ENCODE measurements around the gene GAK. TPM values are rescaled to one million over a fixed set of nuclear protein-coding genes. Genes with fewer than 3 reads are reported as not detected.

Gene GAK
- total RNA-seq, result 50.5 and 71.3 TPM in 2 replicates

DNA sequence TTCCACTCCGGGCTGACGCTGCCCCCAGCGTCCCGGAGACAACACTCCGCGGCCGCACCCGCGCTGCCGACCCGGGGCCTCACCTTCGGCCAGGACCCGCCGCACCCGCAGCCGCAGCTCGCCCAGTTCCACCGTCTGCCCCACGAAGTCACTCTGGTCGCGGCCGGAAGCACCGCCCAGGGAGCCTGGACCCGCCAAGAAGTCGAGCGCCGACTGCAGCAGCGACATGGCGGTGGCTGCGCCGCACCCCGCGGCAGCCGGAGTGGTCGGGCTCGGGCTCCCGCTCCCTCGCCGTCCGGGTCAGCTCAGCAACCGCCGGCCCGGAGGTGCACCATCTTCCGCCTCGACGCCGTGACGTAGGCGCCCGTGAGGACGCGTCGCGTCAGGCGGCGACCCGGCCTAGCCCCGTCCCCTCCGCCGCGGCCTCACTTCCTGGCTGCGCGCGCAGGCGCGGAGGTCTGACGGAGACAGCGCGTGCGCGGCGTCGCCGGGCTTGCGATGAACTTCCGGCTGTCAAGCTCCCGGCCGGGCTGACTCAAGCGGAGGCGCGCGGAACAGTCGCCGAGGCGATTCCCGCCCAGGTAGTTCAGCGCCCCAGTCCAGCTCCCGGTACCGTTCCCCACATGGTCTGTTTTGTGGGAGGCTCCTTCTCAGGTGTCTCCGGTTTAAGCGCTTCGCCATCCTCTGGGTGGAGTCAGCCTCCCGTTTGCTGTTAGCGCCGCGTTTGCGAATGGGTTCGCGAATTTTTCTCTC lies at the start of gene GAK, which contains the start of gene TMEM175:
TSS of gene GAK (minus strand) at position 357 of the 753 bp plus-strand sequence. CDS start at position 228, 129 bp downstream.
TSS of gene TMEM175 (plus strand) at position 501 of the 753 bp plus-strand sequence. CDS start 15,280 bp downstream, outside the sequence.

DNA sequence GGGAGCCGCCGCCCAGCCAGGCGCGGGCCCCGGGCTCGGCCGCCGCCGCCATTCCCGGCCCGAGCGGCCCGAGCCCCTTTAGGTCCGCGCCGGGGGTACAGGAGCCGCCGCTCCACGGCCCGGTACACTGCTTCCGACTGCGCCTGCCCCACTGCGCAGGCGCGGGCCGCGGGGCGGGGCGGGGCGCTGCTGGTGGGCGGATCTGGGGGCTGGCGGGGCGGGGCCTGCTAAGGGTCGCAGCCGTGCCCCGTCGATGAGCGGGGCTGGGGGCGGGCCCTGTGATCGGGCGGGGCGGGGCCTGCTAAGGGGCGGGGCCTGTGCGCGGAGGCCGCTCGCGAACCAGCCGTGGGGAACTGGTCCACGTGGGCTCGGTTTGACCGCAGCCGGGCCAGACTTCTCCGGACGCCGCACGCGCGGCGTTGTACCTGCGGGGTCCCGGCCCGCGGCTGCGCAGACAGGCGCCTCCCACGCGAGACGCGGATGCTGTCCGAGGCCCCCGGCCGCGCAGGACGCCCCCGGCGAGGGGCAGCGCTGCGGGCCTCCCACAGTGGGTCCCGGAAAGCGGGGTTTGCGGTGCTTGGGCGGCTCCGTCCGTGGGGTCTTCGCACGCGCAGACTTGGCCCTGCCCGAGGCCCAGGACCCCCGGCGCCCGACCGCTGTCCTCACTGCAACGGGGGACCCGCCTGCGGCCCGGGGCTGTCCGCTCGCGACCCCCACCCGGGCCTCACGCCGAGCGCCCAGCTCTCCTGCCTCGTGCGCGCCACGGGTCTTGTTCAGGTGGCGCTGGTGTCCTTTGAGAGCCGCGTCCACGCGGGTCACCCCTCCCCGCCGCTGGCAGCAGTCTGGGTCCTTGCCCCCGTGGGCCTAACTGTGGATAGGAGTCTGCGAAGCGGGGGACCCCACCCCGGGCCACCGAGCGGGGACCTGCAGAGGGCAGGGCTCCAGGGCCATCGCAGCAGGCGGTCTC lies 41.6 kb upstream of the GAK start, which contains the start of gene DGKQ:
TSS of gene DGKQ (minus strand) at position 139 of the 967 bp plus-strand sequence. CDS start at position 52, 87 bp downstream.

DNA sequence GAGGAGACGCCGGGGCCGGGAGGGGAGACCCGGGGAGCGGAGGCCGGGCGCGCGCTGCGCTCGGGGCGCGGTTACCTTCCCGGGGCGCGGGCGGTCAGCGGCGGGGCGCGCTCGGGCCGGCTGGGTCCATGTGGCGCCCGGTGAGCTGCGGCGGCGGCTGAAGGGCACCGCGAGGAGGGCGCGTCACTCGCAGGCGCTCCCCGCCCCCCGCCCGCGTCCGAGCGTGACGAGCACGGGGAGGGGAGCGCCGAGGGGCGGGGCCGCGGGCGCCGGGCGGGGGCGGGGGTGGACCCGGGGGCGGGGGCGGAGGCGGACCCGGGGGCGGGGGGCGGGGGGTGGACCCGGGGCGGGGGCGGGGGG lies 106.2 kb downstream of the GAK start, which contains the start of gene CPLX1:
TSS of gene CPLX1 (minus strand) at position 159 of the 360 bp plus-strand sequence. CDS start 1,607 bp downstream, outside the sequence.

Other genes starting within 250 kb of the GAK start
- gene SLC49A3, start 243.2 kb downstream of the GAK start, total RNA-seq, result 0.21 and 0.96 TPM in 2 replicates
- gene PCGF3, start 226.5 kb downstream of the GAK start, total RNA-seq, result 37.5 and 57.4 TPM in 2 replicates
- not detected in 2 replicates for gene CPLX1, start 106.2 kb downstream of the GAK start, total RNA-seq
- 3.8 and 7.0 TPM in 2 replicates for gene TMEM175, start 144 bp upstream of the GAK start, total RNA-seq
- 27.9 and 32.8 TPM in 2 replicates for gene DGKQ, start 41.3 kb upstream of the GAK start, total RNA-seq
- gene IDUA, start 54.7 kb upstream of the GAK start, total RNA-seq, result 3.8 and 7.7 TPM in 2 replicates
- gene SLC26A1, start 61.1 kb upstream of the GAK start, total RNA-seq, result 0.21 and 0.24 TPM in 2 replicates
- 8.5 and 13.7 TPM in 2 replicates for gene FGFRL1, start 79.3 kb upstream of the GAK start, total RNA-seq
- gene RNF212, start 181.2 kb upstream of the GAK start, total RNA-seq, result under 0.01 and 0.64 TPM in 2 replicates
- 2.4 and 7.7 TPM in 2 replicates for gene SPON2, start 240.3 kb upstream of the GAK start, total RNA-seq